ENCODE results near the gene PDE4D. TPM values are rescaled to one million over a fixed set of nuclear protein-coding genes. Genes with fewer than 3 reads are reported as not detected.
"Not testable (repeated sequence)": the region's sequence is repeated elsewhere in the genome, so short reads cannot be mapped to it uniquely, and the experiment has no call there.

PDE4D gene
- total and polyA plus RNA-seq, 10 of the 15 experiments (the other 5 are each of a cell fraction or from before 2014, with no cell fraction given) = 0.87 to 4.1 (median 2.2) TPM

DNA sequence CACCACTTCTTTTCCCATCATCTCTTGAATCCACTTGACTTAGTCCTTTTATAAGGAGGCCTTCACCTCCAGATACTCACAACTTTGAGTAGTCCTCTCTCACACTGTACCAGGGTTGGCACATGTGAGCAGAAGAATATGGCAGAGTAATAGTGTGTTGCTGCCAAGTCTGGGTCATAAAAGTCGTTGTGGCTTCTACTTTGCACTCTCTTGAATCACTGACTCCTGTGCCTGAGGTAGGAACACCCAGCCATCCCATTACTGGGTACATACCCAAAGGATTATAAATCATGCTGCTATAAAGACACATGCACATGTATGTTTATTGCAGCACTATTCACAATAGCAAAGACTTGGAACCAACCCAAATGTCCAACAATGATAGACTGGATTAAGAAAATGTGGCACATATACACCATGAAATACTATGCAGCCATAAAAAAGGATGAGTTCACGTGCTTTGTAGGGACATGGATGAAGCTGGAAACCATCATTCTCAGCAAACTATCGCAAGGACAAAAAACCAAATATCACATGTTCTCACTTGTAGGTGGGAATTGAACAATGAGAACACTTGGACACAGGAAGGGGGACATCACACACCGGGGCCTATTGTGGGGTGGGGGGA, 145.4 kb downstream of the PDE4D start:
- H3K4me1 ChIP-seq (ENCODE audit: control insufficient read depth, insufficient read depth, low read length); H3K27ac ChIP-seq (ENCODE audit: control insufficient read depth, insufficient read depth); in situ Hi-C loops (cut with MboI); POLR2A ChIA-PET; DNase-seq (ENCODE audit: low read depth, low spot score); RAD21 ChIA-PET (ENCODE audit: unreplicated experiment); H3K4me2 ChIP-seq (ENCODE audit: control insufficient read depth, insufficient read depth); ATAC-seq; H3K4me3 ChIP-seq; H4K20me1 ChIP-seq (ENCODE audit: control insufficient read depth, insufficient read depth); H3K36me3 ChIP-seq (ENCODE audit: control insufficient read depth in 2 of 2, insufficient read depth in 2 of 2, low read length in 1 of 2); BruUV-seq (replicated peaks); H2AFZ ChIP-seq (ENCODE audit: control insufficient read depth, low read depth, low read length); H3K9ac ChIP-seq (ENCODE audit: control insufficient read depth, insufficient read depth, low read length); FAIRE-seq; intact Hi-C loops (cut with micrococcal nuclease; ENCODE audit: unreplicated experiment); H3K79me2 ChIP-seq (ENCODE audit: control insufficient read depth, insufficient read depth, low read length); H3K9me3 ChIP-seq (replicated peaks; ENCODE audit: control insufficient read depth, insufficient read depth, low read length); H3K27me3 ChIP-seq (replicated peaks in 1 of 2; ENCODE audit: control insufficient read depth in 2 of 2, insufficient read depth in 2 of 2, low read length in 1 of 2): not testable (repeated sequence)
- CTCF ChIA-PET = interaction anchor here (1.1 kb wide), 1 partner anchor 9 kb away, joined by 4 read pairs; no protein-coding TSS in a partner anchor
- SMC1A ChIA-PET (ENCODE audit: uncharacterized antibody, unreplicated experiment) = interaction anchor here (1.4 kb wide), 1 partner anchor 10 kb away, joined by 5 read pairs; no protein-coding TSS in a partner anchor
- WGBS (ENCODE audit: insufficient coverage, insufficient replicate concordance, low lambda C conversion rate, missing lambda C conversion rate) = 61% methylated on average over 4 of the region's 4 CpGs

DNA sequence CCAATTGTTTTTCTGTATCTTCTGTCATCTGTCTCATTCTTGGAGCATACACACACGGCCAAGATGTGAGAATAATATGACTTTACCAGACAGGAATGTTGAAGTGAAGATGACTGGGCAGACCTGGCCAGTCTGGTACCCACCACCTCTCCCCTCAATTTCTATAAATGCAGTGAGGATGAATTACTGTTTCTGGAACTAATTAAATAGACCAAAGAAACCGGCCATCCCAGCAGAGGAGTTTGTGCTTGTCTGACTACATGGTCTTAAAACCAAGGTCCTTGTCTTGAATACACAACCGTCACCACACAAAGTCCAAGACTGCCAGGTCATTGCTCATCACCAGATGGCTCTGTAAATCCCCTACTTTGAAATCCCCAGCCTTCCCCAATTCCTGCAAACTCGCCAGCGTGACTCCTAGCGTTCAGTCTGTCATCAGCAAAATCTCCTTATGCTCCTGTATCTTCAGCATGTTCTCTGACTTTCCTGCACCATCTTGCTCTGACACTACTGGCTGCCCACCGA, 147.2 kb downstream of the PDE4D start:
- SMC1A ChIA-PET (ENCODE audit: uncharacterized antibody, unreplicated experiment) = interaction anchor here (1.4 kb wide), 1 partner anchor 8 kb away, joined by 5 read pairs; no protein-coding TSS in a partner anchor
- no peak for FAIRE-seq

More for the DNA sequence above, 147.2 kb downstream of the PDE4D start:
- 46% methylated on average over 7 of the region's 7 CpGs for WGBS (ENCODE audit: insufficient coverage, insufficient replicate concordance, low lambda C conversion rate, missing lambda C conversion rate)
- H2AFZ ChIP-seq (ENCODE audit: control insufficient read depth, low read depth, low read length) = no peak overlapping the region
- TF ChIP-seq BACH1 (IDR thresholded peaks at IDR 0.05; ENCODE audit: borderline replicate concordance) = no peak
- TF ChIP-seq MTA3 (IDR thresholded peaks at IDR 0.05; ENCODE audit: borderline replicate concordance, low read length) = no peak
- no peak for TF ChIP-seq WRNIP1 (IDR thresholded peaks at IDR 0.05; ENCODE audit: borderline replicate concordance, low read depth, low read length)
- no peak for TF ChIP-seq BMI1 (IDR thresholded peaks at IDR 0.05; ENCODE audit: borderline replicate concordance)
- TF ChIP-seq MXI1 (IDR thresholded peaks at IDR 0.05; ENCODE audit: low read depth, low read length) = no peak
- TF ChIP-seq STAT1 (conservative IDR thresholded peaks at IDR 0.05) = no peak
- no peak for TF ChIP-seq ATF7 (IDR thresholded peaks at IDR 0.05; ENCODE audit: low read depth)
- TF ChIP-seq NFIC (IDR thresholded peaks at IDR 0.05; ENCODE audit: low read depth, low read length) = no peak
- TF ChIP-seq ZNF622 (IDR thresholded peaks at IDR 0.05) = no peak
- TF ChIP-seq JUND (IDR thresholded peaks at IDR 0.05; ENCODE audit: low read depth, low read length) = no peak
- no peak for TF ChIP-seq CBX3 (IDR thresholded peaks at IDR 0.05; ENCODE audit: borderline replicate concordance, low read depth)
- no peak for TF ChIP-seq SMAD5 (IDR thresholded peaks at IDR 0.05; ENCODE audit: low read depth)
- no peak for TF ChIP-seq GATAD2B (conservative IDR thresholded peaks at IDR 0.05; ENCODE audit: low read depth)
- no peak for TF ChIP-seq POLR2A (IDR thresholded peaks at IDR 0.05; ENCODE audit: low read depth, low read length)
- CTCF ChIA-PET = no interaction called here
- DNase-seq (ENCODE audit: low read depth, low spot score) (no peak), ATAC-seq (no peak)
- no peak overlapping the region for H3K9ac ChIP-seq (ENCODE audit: control insufficient read depth, insufficient read depth, low read length)
- no peaks in the 10 kb centered on the region for H4K20me1 ChIP-seq (ENCODE audit: control insufficient read depth, insufficient read depth)
- H3K27me3 ChIP-seq (replicated peaks in 1 of 2; ENCODE audit: control insufficient read depth in 2 of 2, insufficient read depth in 2 of 2, low read length in 1 of 2) = peaks cover 0 to 1% of the 10 kb centered on the region in 2 experiments; a peak in 1 of 4 replicates
- RAD21 ChIA-PET (ENCODE audit: unreplicated experiment) = no interaction called here
- H3K4me2 ChIP-seq (ENCODE audit: control insufficient read depth, insufficient read depth) = no peak overlapping the region
- no peak overlapping the region for H3K4me3 ChIP-seq
- H3K36me3 ChIP-seq (ENCODE audit: control insufficient read depth in 2 of 2, insufficient read depth in 2 of 2, low read length in 1 of 2) = no peaks in the 10 kb centered on the region
- H3K27ac ChIP-seq (ENCODE audit: control insufficient read depth, insufficient read depth) = no peak overlapping the region
- intact Hi-C loops (cut with micrococcal nuclease; ENCODE audit: unreplicated experiment) (no loop called here), in situ Hi-C loops (cut with MboI) (no loop called here)
- H3K79me2 ChIP-seq (ENCODE audit: control insufficient read depth, insufficient read depth, low read length) = no peaks in the 10 kb centered on the region
- no peaks in the 10 kb centered on the region for H3K9me3 ChIP-seq (replicated peaks; ENCODE audit: control insufficient read depth, insufficient read depth, low read length)
- POLR2A ChIA-PET = no interaction called here
- no TSS peak for BruUV-seq (replicated peaks)
- H3K4me1 ChIP-seq (ENCODE audit: control insufficient read depth, insufficient read depth, low read length) = no peaks in the 10 kb centered on the region

Data from GM12878 (cell line).